HL-60 (cell line): ENCODE data around the gene SPOCK3.
"Not testable (repeated sequence)": the region's sequence is repeated elsewhere in the genome, so short reads cannot be mapped to it uniquely, and the experiment has no call there.

Experiments
- CTCF ChIP-seq: IDR thresholded peaks from one replicate; pipeline ENCODE4 v1.5.1; 2011; ENCODE audit warnings: low read length, control low read depth, inconsistent platforms; ENCODE audit not compliant: insufficient read depth
- POLR2AphosphoS5 ChIP-seq: IDR thresholded peaks from 2 replicates; pipeline ENCODE4 v1.6.1; 2012; ENCODE audit warnings: low read depth

GRCh38 chr4:166968219-166968618 lies 266.1 kb downstream of the SPOCK3 start:
- TF ChIP-seq CTCF, POLR2AphosphoS5: not testable (repeated sequence)
